Mammary epithelial cell (primary cell): ENCODE data around the gene ARL6.

Experiments
- CTCF ChIP-seq, 2 donors: IDR thresholded peaks in 1 of 2; conservative IDR thresholded peaks in 1 of 2; 2 replicates each; pipeline ENCODE4 v1.5.1; 2011 to 2012; ENCODE audit warnings: inconsistent platforms in 2 of 2, low read length in 2 of 2, mild to moderate bottlenecking in 2 of 2, control low read depth in 1 of 2, low read depth in 1 of 2; ENCODE audit not compliant: insufficient read depth in 1 of 2; ENCODE audit errors: extremely low read depth in 1 of 2
- EZH2 ChIP-seq: IDR thresholded peaks from 2 replicates; pipeline ENCODE4 v1.6.1; 2012; ENCODE audit warnings: low read length, inconsistent platforms, borderline replicate concordance

DNA sequence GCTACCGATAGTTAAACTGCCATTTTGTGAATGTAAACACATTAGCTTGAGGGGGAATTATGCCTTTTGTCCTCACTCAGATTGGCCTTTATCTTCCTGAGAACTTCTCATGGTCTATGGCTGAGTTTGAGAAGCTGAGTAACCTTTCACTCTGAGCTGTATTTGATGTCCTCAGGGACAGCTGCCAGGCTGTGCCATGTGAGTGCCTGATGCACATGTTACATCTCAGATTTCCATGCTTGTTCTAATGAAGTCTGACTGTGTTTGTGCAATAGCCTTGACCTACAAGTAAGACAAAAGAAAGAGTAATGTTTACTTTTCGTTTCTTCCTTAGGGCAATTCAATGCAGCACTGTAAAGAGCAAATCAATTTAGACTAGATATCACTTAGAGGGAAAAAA is 44.1 kb upstream of the ARL6 start:
- no peak for TF ChIP-seq CTCF (conservative IDR thresholded peaks at IDR 0.05 in 1 of 2, IDR thresholded peaks at IDR 0.05 in 1 of 2; ENCODE audit: extremely low read depth in 1 of 2, insufficient read depth in 1 of 2, low read depth in 1 of 2, low read length in 2 of 2)
- no peak for TF ChIP-seq EZH2
